ENCODE measurements around the gene CERS3.
A peak's percentile ranks its signal among the peaks of the same experiment; 100 is the strongest.

CERS3 gene

GRCh38 chr15:100383302-100384107 lies 145.2 kb downstream of the CERS3 start:
- DNase-seq (ENCODE audit: low spot score): peak; percentile 15

GRCh38 chr15:100373942-100374341 lies 154.8 kb downstream of the CERS3 start:
- no peak for DNase-seq (ENCODE audit: low spot score)

GRCh38 chr15:100373120-100373896 lies 155.4 kb downstream of the CERS3 start:
- DNase-seq (ENCODE audit: low spot score): no peak

- DNase-seq (ENCODE audit: low spot score): no peak
Measured at GRCh38 chr15:100372739-100373119, 156.0 kb downstream of the CERS3 start.

GRCh38 chr15:100355342-100355741 lies 173.4 kb downstream of the CERS3 start:
- no peak for DNase-seq (ENCODE audit: low spot score)

GRCh38 chr15:100353449-100353848 lies 175.3 kb downstream of the CERS3 start:
- DNase-seq (ENCODE audit: low spot score): no peak

GRCh38 chr15:100350434-100351226 lies 178.1 kb downstream of the CERS3 start:
- DNase-seq (ENCODE audit: low spot score): peak; percentile 29

Data from Ammon's horn (tissue), 1 donor.